Activated effector memory CD4-positive, alpha-beta T cell treated with anti-CD3 and anti-CD28 coated beads, Interleukin-2, amount 50 U/mL, for 16 hours (primary cell): ENCODE measurements around the gene ATXN2.
"Not testable (repeated sequence)": the region's sequence is repeated elsewhere in the genome, so short reads cannot be mapped to it uniquely, and the experiment has no call there.

Experiments used
- DNase-seq: peaks from one replicate; pipeline ENCODE4 v3.0.0-alpha.2; 2020

Gene ATXN2

GRCh38 chr12:111494676-111495075 lies 104.4 kb downstream of the ATXN2 start:
- DNase-seq = no peak

GRCh38 chr12:111492979-111493378 lies 106.1 kb downstream of the ATXN2 start:
- not testable (repeated sequence) for DNase-seq

- DNase-seq = no peak
Observed at GRCh38 chr12:111488798-111489197, 110.3 kb downstream of the ATXN2 start.

- no peak for DNase-seq
Observed at GRCh38 chr12:111488271-111488670, 110.8 kb downstream of the ATXN2 start.

GRCh38 chr12:111482462-111482861 lies 116.7 kb downstream of the ATXN2 start:
- DNase-seq = no peak

- no peak for DNase-seq
Observed at GRCh38 chr12:111471236-111471635, 127.9 kb downstream of the ATXN2 start.

- DNase-seq = no peak
Observed at GRCh38 chr12:111469401-111469800, 129.7 kb downstream of the ATXN2 start.

- DNase-seq = no peak
Observed at GRCh38 chr12:111467857-111468241, 131.3 kb downstream of the ATXN2 start.

GRCh38 chr12:111467092-111467856 lies 131.8 kb downstream of the ATXN2 start:
- no peak for DNase-seq

- DNase-seq = no peak
Observed at GRCh38 chr12:111462210-111462769, 136.8 kb downstream of the ATXN2 start.

- DNase-seq = not testable (repeated sequence)
Observed at GRCh38 chr12:111460111-111460510, 139.0 kb downstream of the ATXN2 start.

GRCh38 chr12:111458546-111459172 lies 140.5 kb downstream of the ATXN2 start:
- DNase-seq = no peak

GRCh38 chr12:111457577-111457976 lies 141.5 kb downstream of the ATXN2 start:
- no peak for DNase-seq

GRCh38 chr12:111457071-111457470 lies 142.0 kb downstream of the ATXN2 start:
- DNase-seq = peak; percentile 48

- DNase-seq = no peak
Observed at GRCh38 chr12:111455448-111456320, 143.4 kb downstream of the ATXN2 start.

GRCh38 chr12:111454716-111455447 lies 144.2 kb downstream of the ATXN2 start:
- DNase-seq = no peak

- DNase-seq = no peak
Observed at GRCh38 chr12:111454311-111454710, 144.8 kb downstream of the ATXN2 start.

GRCh38 chr12:111453071-111453989 lies 145.8 kb downstream of the ATXN2 start:
- no peak for DNase-seq

GRCh38 chr12:111451649-111452129 lies 147.4 kb downstream of the ATXN2 start:
- DNase-seq = no peak

GRCh38 chr12:111451232-111451631 lies 147.9 kb downstream of the ATXN2 start:
- DNase-seq = no peak

GRCh38 chr12:111450676-111451075 lies 148.4 kb downstream of the ATXN2 start:
- DNase-seq = no peak
